Tibial nerve (tissue), 4 donors: ENCODE data around the gene UBE2E1.

Experiments
- CTCF ChIP-seq, 5 experiments: fragments of 200-600 bp in 3 of 5; fragments of 450-650 bp in 2 of 5; sonication (generic) in 3 of 5; IDR thresholded peaks; one replicate each; pipeline ENCODE4 v1.5.1; 2016 to 2019; ENCODE audit warnings: antibody characterized with exemption in 5 of 5, mild to moderate bottlenecking in 3 of 5, moderate library complexity in 2 of 5
- EP300 ChIP-seq, 2 donors: sonication (generic); formaldehyde crosslinking; IDR thresholded peaks; one replicate each; pipeline ENCODE4 v1.6.1; 2017; ENCODE audit warnings: antibody characterized with exemption in 2 of 2, mild to moderate bottlenecking in 1 of 2
- POLR2A ChIP-seq, 2 donors: fragments of 450-650 bp; IDR thresholded peaks; one replicate each; pipeline ENCODE4 v1.6.1; 2017; ENCODE audit warnings: antibody characterized with exemption in 2 of 2, mild to moderate bottlenecking in 2 of 2, moderate library complexity in 2 of 2

- TF ChIP-seq CTCF (IDR thresholded peaks at IDR 0.05) (no peak), POLR2A (IDR thresholded peaks at IDR 0.05) (no peak), EP300 (IDR thresholded peaks at IDR 0.05) (no peak)
Measured at GRCh38 chr3:23876923-23877322, 71.2 kb downstream of the UBE2E1 start.
